SW480 (cell line): Measurements from ENCODE around the gene IPO5.
"Not testable (repeated sequence)": the region's sequence is repeated elsewhere in the genome, so short reads cannot be mapped to it uniquely, and the experiment has no call there.

ENCODE experiments used
- DNase-seq: peaks from one replicate; pipeline ENCODE4 v3.0.0-alpha.2; 2016; ENCODE audit warnings: low spot score

Gene IPO5

DNA sequence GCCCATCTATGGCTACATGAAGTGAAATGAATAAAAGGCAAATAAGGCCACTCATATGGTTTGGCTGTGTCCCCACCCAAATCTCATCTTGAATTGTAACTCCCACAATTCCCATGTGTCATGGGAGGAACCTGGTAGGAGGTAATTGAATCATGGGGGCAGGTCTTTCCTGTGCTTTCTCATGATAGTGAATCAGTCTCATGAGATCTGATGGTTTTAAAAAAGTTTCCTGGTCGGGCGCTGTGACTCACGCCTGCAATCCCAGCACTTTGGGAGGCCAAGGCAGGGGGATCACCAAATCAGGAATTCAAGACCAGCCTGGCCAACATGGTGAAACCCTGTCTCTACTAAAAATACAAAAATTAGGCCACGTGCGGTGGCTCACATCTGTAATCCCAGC, 4.2 kb upstream of the IPO5 start:
- DNase-seq = not testable (repeated sequence)

DNA sequence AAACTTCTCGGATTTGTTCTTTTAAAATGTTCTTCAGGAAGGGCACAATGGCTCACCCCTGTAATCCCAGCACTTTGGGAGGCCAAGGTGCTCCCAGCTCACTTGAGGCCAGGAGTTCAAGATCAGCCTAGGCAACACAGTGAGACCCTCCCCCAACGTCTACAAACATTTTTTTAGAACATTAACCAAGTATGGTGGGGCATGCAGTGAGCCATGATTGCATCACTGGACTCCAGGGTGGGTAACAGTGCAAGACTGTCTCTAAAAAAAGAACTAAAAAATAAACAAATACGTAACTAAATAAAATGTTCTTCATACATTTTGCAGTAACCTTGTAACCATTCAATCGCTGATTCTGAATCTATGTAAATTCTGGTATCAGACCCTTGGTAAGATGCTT, 2.1 kb upstream of the IPO5 start:
- DNase-seq = no peak

DNA sequence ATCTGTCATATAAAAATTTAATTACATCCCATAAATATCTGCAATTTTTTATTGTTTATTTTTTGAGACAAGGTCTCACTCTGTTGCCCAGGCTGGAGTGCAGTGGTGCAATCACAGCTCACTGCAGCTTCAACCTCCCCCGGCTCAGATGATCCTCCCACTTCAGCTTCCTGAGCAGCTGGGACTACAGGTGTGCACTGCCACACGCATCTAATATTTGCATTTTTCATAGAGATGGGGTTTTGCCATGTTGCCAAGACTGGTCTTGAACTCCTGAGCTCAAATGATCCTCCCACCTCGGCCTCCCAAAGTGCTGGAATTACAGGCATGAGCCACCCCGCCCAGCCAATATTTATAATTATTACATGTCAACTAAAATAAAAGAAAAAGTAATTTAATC, 644 bp upstream of the IPO5 start:
- not testable (repeated sequence) for DNase-seq

DNA sequence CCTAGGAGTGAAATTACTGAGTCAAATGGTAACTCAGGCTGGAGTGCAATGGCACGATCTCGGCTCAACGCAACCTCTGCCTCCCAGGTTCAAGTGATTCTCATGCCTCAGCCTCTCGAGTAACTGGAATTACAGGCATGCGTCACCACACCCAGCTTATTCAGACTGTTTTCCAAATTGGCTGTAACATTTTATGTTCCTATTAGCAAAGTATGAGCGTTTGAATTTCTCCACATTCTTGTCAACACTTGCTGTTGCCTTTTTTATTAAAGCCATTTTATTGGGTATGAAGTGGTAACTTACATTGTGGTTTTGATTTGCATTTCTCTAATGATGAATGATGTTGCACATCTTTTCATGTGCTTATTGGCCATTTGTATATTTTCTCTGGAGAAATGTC, 7.9 kb downstream of the IPO5 start:
- no peak for DNase-seq

DNA sequence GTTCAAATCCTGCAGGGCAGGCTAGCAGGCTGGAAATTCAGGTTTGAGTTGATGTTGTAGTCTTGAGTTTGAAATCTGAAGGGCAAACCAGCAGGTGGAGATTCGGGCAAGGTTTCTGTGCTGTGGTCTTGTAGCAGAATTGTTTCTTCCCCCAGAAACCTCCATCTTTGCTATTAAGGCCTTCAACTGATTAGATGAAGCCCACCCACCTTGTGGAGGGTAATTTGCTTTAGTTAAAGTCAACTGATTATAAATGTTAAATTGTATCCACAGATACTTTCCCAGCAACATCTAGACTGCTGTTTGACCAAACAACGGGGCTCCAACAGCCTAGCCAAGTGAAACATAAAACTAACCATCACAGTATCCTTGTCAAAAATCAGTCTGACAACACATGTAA, 9.4 kb downstream of the IPO5 start:
- no peak for DNase-seq

DNA sequence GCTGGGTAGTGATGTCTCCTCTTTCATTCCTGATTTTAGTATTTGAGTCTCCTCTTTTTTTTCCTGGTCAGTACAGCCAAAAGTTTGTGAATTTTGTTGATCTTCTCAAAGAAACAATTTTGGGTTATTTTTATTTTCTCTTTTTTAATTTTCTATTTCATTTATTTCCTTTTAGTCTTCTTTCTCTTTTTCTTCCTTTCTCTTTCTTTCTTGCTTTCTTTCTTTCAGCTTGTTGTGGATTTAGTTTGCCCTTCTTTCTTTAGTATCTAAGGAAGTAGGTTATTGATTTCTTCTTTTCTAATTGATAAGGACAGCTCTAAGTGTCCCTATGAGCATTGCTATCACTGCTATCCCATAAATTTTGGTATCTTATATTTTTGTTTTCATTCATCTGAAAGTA, 13.8 kb downstream of the IPO5 start:
- no peak for DNase-seq

DNA sequence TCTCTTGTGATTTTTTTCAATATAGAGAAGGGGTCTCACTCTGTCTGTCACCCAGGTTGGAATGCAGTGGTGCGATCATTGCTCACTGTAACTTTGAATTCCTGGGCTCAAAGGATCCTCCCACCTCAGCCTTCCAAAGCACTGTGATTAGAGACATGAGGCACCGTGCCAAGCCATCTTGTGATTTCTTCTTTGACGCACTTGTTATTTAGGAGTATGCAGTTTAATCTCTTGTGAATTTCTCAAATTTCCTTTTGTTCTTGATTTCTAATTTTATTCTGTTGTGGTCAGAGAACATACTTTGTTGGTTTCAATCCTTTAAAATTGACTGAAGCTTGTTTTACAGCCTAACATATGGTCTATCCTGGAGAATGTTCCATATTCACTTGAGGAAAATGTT, 14.5 kb downstream of the IPO5 start:
- DNase-seq = no peak

DNA sequence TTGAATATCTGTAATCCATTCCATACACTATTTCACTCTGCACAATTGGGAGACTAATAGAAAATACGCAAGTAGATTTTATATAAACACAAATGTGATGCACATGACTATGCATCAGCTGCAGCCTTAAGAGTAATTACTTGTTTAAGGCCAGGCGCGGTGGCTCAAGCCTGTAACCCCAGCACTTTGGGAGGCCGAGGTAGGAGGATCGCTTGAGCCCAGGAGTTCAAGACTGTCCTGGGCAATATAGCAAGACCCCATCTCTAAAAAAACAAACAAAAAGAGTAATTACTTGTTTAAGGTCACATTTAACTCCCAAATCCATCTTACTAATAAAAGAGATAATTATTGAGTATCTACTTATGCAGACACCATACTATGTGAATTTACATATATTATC, 18.0 kb downstream of the IPO5 start:
- DNase-seq = no peak

DNA sequence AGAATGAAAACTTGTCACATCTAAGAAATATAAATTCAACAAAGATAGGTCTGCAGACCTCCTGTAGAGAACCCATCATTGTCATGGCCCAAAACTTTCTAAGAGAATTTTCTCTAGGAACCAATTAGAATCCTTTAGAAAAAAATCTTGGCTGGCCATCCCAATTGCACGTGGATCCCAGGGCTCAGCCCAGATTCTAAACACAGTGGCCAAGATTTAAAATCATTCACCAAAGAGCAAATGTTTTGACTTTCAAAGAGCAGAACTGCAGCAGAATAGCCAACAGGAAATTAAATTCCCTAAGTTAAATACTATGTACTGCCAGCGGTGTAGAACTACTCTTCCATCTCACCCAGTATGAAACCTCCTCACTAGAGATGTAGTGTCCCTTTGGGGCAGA, 21.3 kb downstream of the IPO5 start:
- no peak for DNase-seq

DNA sequence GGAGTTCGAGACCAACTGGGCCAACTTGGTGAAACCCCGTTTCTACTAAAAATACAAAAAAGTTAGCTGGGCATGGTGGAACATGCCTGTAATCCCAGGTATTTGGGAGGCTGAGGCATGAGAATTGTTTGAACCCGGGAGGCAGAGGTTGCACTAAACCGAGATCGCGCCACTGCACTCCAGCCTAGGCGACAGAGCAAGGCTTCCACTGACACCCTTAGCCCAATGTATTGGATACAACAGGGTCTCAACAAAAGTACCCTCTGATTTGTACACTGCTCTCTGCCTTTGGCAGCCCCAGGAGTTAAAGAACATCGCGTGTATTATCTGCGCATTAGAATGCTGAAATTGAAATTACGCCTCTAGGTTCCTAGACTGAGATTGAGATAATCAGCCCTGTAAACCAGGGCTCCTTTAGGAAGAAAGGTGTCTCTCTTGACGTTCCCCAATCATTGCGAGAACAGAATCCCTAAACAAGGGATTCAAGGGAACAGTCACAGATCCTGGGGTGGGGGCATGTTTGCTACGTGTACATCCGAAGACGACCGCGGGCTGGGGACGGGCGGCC, 21.9 kb downstream of the IPO5 start:
- no peak for DNase-seq

DNA sequence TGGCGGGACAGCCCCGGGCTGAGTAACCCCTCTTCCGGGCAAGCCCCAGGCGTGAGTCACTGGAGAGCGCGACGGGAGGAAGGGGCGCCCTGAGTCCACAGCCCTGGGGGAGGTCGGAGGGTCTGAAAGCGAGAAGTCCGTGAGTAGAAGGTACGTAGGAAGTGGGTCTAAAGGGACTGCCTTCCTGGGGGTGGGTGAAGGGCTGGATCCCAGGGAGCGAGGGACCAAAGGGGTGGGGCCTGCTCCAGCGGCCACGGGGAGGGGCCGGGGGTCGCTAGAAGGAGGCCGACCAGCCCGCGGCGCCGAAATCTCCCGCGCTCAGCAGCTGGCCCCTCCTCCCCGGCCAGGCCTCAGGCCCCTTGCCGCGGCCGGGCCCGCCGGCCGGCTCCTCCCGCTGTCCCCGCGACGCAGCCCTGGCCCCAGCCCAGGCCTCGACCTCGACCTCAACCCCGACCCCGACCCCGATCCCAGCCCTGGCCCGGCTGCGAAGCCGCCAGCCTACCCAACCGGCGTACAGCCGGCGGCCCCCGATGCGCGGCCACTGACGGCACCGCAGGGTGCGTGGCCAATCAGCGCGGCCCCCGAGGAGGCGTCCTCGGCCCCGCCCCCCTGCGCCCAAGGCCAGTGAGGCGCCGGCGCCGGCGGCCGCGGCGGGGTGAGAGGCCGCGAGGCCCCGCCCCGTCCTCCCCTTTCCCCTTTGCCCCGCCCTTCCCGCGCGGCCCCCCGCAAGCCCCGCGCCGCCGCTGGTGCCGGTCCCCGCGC, 22.6 kb downstream of the IPO5 start:
- DNase-seq = peak; percentile 84

DNA sequence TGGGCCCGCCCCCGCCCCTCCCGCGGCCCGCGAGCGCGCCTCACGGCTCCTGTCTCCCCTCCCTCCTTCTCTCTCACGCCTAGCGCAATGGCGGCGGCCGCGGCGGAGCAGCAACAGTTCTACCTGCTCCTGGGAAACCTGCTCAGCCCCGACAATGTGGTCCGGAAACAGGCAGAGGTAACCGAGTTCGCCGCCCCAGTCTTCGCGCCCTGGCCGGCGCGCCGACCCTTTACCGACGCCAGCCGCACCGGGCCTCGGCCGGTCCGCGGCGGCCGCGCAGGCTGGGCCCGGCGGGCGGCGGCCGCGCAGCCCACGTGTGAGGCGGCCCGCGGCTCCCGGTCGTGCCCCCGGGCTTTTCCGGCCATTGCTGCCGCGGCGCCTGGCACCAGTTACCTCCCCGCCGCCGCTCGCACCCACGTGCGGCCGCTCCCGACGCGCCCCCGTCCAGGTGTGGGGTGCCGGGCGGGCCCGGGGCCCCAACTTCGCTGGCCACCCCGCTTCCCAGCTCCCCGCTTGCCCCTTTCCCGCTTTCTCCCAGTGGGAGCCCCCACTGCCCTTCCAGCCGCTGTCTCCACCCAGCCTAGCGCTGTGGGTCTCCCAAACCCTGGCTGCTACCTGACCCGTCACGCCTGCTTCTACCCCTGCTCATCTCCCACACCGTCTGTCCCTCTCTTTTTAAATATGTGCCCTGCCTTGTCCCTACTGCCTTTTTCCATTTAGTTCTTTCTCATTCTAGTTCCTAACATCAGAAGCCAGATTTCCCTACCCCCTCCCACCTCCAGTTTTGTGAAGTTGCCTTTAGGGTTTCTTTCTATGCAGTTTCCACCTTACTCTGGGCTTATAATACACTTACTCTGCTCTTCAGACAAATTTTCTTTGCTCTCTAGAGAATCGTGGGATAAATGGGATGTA, 23.4 kb downstream of the IPO5 start:
- peak; percentile 52 for DNase-seq

DNA sequence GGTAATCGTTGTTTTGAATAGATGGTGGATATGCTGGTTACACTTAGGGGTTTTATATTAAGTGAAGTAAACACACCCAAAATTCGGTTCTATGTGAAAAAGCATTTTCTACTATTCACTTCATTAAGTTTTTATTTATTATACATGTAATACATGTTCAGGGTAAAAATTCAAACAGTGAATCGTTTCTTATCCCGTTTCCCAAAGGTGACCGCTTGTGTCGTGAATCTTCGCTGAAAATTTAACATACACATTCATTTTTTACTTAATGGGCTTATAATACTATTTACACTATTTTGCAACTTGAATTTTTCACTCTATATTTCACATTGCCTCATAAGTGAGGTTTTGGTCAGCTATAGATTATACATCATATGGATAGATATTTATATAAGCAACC, 24.5 kb downstream of the IPO5 start:
- no peak for DNase-seq

DNA sequence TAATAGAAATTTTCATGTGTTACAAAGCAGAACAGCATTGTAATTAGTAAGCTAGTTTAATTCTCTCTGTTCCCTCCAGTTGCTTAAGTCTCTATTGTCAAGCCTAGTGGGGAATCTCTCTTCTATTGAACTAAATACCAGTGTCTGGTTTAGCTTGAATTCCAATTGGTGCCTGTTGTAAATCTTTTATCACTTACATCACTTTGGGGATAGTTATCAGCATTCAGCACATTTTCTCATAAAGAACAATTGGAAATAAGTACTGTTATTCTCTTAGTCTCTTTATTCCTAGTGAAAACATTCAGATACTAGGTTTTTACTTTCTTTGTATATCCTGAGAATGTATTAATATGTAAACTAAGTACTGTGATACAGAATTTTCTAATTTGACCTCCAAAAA, 25.2 kb downstream of the IPO5 start:
- peak; percentile 16 for DNase-seq

DNA sequence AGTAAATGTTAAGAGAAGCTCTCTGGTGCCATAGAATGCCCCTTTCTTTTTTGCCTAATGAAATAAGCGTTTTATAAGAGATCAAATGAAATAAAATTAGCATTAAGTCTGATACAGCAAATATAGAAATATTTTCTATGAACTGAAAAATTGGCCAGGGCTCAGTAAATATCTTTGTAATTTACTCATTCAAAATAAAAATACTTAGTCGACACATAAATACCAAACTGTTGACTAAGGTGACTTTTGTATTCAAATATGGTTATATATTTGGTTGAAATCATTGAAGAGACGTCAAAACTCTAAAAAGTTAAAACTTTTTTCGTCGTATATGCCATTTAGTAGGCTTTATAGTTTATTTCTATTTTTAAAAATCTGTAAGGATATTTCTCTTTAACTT, 25.6 kb downstream of the IPO5 start:
- no peak for DNase-seq

DNA sequence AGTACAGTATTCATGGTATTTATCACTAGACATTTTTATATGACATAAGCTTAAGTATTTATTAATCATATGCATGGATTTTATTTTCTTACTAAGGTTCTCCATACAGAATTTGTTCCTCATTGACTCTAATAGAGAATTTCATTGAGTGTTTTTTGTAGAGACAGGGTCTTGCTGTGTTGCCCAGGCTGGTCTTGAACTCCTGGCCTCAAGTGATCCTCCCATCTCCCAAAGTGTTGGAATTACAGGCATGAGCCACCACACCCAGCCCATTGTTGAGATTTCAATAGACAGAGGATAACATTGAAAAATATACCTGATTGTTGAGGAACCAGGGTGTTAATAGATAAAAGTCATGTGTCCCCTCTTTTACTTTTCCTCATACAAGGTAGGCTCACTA, 26.1 kb downstream of the IPO5 start:
- no peak for DNase-seq

DNA sequence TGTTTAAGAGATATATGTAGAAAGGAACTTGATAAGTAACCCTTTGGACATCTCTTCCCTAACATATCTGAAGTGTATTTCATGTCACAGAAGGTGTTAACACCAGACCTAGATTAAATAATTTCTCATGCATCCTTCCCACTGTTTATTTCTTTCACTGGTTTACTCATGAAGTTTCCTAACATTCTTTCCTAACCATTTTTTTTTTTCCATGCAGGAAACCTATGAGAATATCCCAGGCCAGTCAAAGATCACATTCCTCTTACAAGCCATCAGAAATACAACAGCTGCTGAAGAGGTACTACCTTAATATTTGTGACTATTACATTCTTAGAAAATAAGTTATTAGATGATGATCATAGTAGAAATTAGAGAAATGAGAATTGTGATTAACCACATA, 28.8 kb downstream of the IPO5 start:
- no peak for DNase-seq

DNA sequence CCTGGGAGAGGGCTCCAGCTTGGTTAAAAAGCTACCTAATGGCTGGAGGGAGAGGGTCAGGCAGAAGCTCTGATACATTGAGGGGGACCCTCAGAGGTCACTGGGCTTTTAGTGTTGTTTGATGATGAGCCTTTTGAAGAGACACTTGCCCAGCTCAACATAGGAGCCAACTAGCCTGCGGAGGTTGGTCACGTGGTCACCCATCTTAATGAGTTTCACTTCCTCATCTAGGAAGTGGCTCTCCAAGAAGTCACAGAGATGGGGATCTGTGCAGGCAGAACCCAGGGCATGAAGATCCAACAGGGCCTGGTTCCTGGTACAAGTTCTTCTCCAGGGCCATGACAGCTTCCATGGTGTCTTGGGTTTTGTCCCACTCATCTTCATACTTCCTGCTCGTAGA, 33.4 kb downstream of the IPO5 start:
- DNase-seq = no peak

DNA sequence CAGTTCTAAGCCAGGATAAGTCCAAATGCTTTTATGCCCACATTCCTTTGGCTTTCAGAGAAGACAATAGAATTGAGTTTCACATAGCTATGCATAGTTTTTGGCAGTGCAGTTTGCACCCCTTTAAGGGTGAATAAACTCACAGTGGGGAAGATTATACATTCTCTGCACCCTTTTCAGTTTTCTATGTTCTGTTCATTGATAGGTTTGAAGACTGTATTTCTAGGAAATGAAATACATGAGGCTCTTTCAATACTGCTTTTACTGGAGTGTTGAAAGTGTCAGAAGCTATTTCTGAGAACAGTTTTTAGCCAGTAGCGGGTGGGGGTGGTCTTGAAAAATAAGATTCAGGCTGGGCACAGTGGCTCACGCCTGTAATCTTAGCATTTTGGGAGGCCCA, 46.2 kb downstream of the IPO5 start:
- no peak for DNase-seq

DNA sequence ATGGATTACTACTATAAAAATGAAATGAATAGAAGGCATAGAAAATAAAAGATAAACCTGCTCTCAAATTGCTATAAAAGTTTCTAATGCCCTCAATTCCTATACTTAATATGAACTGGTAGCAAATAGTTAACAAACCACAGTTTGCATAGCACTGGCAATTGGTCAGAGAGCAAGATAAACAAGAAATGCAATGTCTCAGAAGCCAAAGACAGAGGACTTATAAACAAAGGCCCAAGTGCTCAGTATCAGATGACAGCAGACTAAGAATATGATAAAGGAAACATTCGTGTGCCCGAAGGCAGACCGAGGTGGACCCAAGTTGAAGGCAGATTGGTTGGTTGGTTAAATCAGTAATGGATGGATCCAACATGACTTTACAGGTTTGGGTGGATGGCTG, 50.6 kb downstream of the IPO5 start:
- DNase-seq = no peak

DNA sequence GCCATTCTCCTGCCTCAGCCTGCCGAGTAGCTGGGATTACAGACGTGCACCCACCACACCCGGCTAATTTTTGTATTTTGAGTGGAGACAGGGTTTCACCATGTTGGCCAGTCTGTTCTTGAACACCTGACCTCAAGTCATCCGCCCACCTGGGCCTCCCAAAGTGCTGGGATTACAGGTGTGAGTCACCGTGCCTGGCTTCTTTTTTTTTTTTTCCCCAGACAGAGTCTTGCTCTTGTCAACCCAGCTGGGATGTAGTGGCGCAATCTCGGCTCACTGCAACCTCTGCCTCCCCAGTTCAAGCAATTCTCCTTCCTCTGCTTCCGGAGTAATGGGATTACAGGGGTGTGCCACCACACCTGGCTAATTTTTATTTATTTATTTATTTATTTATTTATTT, 51.5 kb downstream of the IPO5 start:
- not testable (repeated sequence) for DNase-seq

DNA sequence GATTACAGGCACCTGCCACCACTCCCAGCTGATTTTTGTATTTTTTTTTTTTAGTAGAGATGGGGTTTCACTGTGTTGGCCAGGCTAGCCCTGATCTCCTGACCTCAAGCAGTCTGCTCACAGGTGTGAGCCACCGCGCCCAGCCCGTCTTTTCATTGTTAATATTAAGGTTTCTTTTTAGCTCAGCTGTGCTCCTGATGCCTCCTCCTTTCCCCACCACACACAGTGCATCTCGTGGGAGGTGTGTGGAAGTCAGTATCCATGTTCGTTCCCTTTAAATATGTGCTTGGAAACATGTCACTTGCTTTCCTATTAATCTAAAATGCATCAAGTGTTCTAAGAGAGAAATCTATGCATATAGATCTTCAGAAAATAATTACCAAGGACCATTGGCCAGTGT, 53.5 kb downstream of the IPO5 start:
- no peak for DNase-seq

DNA sequence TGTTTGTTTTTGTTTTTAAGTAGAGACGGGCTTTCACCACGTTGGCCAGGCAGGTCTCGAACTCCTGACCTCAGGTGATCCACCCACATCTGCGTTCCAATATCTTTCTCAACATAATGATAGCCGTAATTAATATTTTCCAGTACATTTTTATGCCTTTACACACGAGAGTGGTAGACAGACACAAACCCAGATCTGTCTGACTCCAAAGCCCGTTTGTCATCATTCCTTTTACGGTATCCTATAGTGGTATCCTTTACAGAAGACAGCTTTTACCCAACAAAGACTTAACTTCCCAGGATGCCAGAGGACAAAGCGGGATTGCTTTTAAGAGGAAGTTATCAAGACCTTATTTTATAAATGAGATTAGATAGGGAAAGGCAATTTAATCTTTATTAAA, 59.8 kb downstream of the IPO5 start:
- DNase-seq = no peak
